Thyroid gland (tissue), 4 donors: ENCODE measurements around the gene SND1.

ENCODE experiments used
- CTCF ChIP-seq, 6 experiments: fragments of 200-600 bp in 3 of 6; fragments of 450-650 bp in 3 of 6; sonication (generic) in 3 of 6; IDR thresholded peaks; one replicate each; pipeline ENCODE4 v1.5.1; 2016 to 2019; ENCODE audit warnings: antibody characterized with exemption in 6 of 6, mild to moderate bottlenecking in 2 of 6, inconsistent platforms in 1 of 6, moderate library complexity in 1 of 6
- POLR2A ChIP-seq, 2 donors: fragments of 450-650 bp; IDR thresholded peaks; one replicate each; pipeline ENCODE4 v1.6.1; 2017; ENCODE audit warnings: antibody characterized with exemption in 2 of 2, mild to moderate bottlenecking in 2 of 2, moderate library complexity in 1 of 2

GRCh38 chr7:127704211-127704610, 52.2 kb downstream of the SND1 start:
- no peak for TF ChIP-seq CTCF (IDR thresholded peaks at IDR 0.05)
- TF ChIP-seq POLR2A (IDR thresholded peaks at IDR 0.05): no peak
